Spleen (tissue), 7 donors: Measurements from ENCODE around the gene RAB14.

Experiments
- POLR2A ChIP-seq, 3 donors: fragments of 450-650 bp; IDR thresholded peaks; one replicate each; pipeline ENCODE4 v1.5.1; 2017; ENCODE audit warnings: antibody characterized with exemption in 3 of 3, mild to moderate bottlenecking in 1 of 3
- TF ChIP-seq, protein P1 (sequence below), 11 experiments: fragments of 200-600 bp in 7 of 11; fragments of 450-650 bp in 4 of 11; sonication (generic) in 4 of 11; IDR thresholded peaks in 8 of 11; conservative IDR thresholded peaks in 3 of 11; 1 replicate in 7 of 11; 2 replicates in 4 of 11; pipeline versions ENCODE4 v1.4.0 to v1.8.0; 2016 to 2021; ENCODE audit warnings: antibody characterized with exemption in 11 of 11, inconsistent platforms in 4 of 11, mild to moderate bottlenecking in 1 of 11
- donor health status: DM: no; HTN: no; CAD: no; lungs with moderate emphysema.
- donor health status: DM: no; HTN: no; CAD: no.
- donor health status: DM: no; HTN: no; CAD: no.

DNA sequence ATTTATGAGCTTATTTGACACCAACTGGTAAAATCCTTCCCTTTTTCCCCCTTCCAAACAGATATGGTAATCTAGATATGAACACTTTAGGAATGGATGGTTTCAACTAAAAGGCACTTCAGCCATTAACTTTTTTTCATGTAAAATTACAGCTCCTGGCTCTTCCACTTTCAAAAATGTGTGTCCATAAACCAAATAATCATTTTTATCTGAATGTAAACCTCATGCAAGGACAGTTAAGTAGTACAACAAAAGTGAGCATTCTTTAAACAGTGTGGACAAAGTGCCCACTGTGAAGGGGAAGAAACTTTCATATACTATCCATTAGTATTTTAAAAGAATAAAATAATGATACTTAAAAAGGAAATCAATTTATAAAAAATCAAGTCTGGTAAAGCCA, 17.2 kb downstream of the RAB14 start:
- TF ChIP-seq, protein P1, sequence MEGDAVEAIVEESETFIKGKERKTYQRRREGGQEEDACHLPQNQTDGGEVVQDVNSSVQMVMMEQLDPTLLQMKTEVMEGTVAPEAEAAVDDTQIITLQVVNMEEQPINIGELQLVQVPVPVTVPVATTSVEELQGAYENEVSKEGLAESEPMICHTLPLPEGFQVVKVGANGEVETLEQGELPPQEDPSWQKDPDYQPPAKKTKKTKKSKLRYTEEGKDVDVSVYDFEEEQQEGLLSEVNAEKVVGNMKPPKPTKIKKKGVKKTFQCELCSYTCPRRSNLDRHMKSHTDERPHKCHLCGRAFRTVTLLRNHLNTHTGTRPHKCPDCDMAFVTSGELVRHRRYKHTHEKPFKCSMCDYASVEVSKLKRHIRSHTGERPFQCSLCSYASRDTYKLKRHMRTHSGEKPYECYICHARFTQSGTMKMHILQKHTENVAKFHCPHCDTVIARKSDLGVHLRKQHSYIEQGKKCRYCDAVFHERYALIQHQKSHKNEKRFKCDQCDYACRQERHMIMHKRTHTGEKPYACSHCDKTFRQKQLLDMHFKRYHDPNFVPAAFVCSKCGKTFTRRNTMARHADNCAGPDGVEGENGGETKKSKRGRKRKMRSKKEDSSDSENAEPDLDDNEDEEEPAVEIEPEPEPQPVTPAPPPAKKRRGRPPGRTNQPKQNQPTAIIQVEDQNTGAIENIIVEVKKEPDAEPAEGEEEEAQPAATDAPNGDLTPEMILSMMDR (IDR thresholded peaks at IDR 0.05 in 8 of 11, conservative IDR thresholded peaks at IDR 0.05 in 3 of 11) = no peak
- no peak for TF ChIP-seq POLR2A (IDR thresholded peaks at IDR 0.05)
